GM12878 (cell line): ENCODE data around the gene LRP2BP. TPM values are rescaled to one million over a fixed set of nuclear protein-coding genes. Genes with fewer than 3 reads are reported as not detected.

Experiments
- ATF2 ChIP-seq: IDR thresholded peaks from 2 replicates; pipeline ENCODE4 v1.6.1; 2012; ENCODE audit warnings: low read length, inconsistent platforms
- BCLAF1 ChIP-seq: fragments of 450-650 bp; IDR thresholded peaks from 2 replicates; pipeline ENCODE4 v1.6.1; 2017; ENCODE audit warnings: antibody characterized with exemption, mild to moderate bottlenecking, moderate library complexity
- BHLHE40 ChIP-seq, 2 experiments: fragments of 450-650 bp in 1 of 2; IDR thresholded peaks; 2 replicates each; pipeline ENCODE4 v1.6.1; 2011 to 2017; ENCODE audit warnings: low read depth in 2 of 2, borderline replicate concordance in 1 of 2, improper control_type of control experiment in 1 of 2, low read length in 1 of 2, mild to moderate bottlenecking in 1 of 2
- CTCF ChIP-seq, 3 experiments: IDR thresholded peaks in 2 of 3; conservative IDR thresholded peaks in 1 of 3; 2 replicates each; pipeline ENCODE4 v1.5.1; 2011; ENCODE audit warnings: low read depth in 3 of 3, low read length in 3 of 3, mild to moderate bottlenecking in 3 of 3, control low read depth in 2 of 3, moderate library complexity in 2 of 3, inconsistent platforms in 1 of 3, mixed read lengths in 1 of 3; ENCODE audit not compliant: control insufficient read depth in 2 of 3, insufficient read depth in 1 of 3; ENCODE audit errors: extremely low read depth in 1 of 3
- CUX1 ChIP-seq: IDR thresholded peaks from 2 replicates; pipeline ENCODE4 v1.6.1; 2012; ENCODE audit warnings: improper control_type of control experiment, low read depth, low read length; ENCODE audit not compliant: insufficient replicate concordance
- E2F4 ChIP-seq: IDR thresholded peaks from 2 replicates; pipeline ENCODE4 v1.6.1; 2012; ENCODE audit warnings: low read depth, low read length, improper control_type of control experiment
- IRF5 ChIP-seq: fragments of 450-650 bp; IDR thresholded peaks from 2 replicates; pipeline ENCODE4 v1.6.1; 2017; ENCODE audit warnings: borderline replicate concordance
- KLF5 ChIP-seq: fragments of 450-650 bp; IDR thresholded peaks from 2 replicates; pipeline ENCODE4 v1.6.1; 2014; ENCODE audit warnings: mild to moderate bottlenecking; ENCODE audit not compliant: partially characterized antibody
- LARP7 ChIP-seq: fragments of 450-650 bp; IDR thresholded peaks from 2 replicates; pipeline ENCODE4 v1.6.1; 2017; ENCODE audit warnings: mild to moderate bottlenecking
- RFX5 ChIP-seq: IDR thresholded peaks from 2 replicates; pipeline ENCODE4 v1.6.1; 2011; ENCODE audit warnings: low read depth, low read length, improper control_type of control experiment
- SMAD5 ChIP-seq: IDR thresholded peaks from 2 replicates; pipeline ENCODE4 v1.6.1; 2016; ENCODE audit warnings: antibody characterized with exemption, low read depth
- STAT1 ChIP-seq: fragments of 450-650 bp; conservative IDR thresholded peaks from 2 replicates; pipeline ENCODE4 v1.6.1; 2014; ENCODE audit warnings: antibody characterized with exemption, mild to moderate bottlenecking
- ZNF274 ChIP-seq: IDR thresholded peaks from one replicate; pipeline ENCODE4 v1.8.0; 2011; ENCODE audit not compliant: insufficient read length, insufficient read depth
- polyA plus RNA-seq, 11 experiments: library from polyadenylated mRNA; depleted of rRNA in 4 of 11; unstranded in 6 of 11; stranded (reverse) in 5 of 11; fragments of >200 nt; fragmentation: Nextera tagmentation in 4 of 11; fragmentation: Illumina TruSeq in 1 of 11; extraction: Ambion mirVana in 4 of 11; extraction: Trizol in 1 of 11; gene quantifications; 1 replicate in 1 of 11; 2 replicates in 10 of 11; pipeline versions ENCODE4 v1.2.1 to v1.2.3, GENCODE V29; 2011 to 2016; ENCODE audit warnings: inconsistent platforms in 2 of 11, missing spikeins in 2 of 11, low read depth in 1 of 11
- total RNA-seq, 4 experiments: library from RNA; depleted of rRNA in 3 of 4; stranded (reverse); fragments of >200 nt in 3 of 4; fragmentation: Illumina TruSeq in 1 of 4; extraction: Trizol in 1 of 4; gene quantifications; 2 replicates each; pipeline versions ENCODE4 v1.2.1 to v1.2.3, GENCODE V29; 2013 to 2021

The LRP2BP gene
- total and polyA plus RNA-seq, 10 of the 15 experiments (the other 5 are each of a cell fraction or from before 2014, with no cell fraction given), result 0.27 to 5.2 (median 1.0) TPM

GRCh38 chr4:185395956-185396723 lies 416 bp upstream of the LRP2BP start (continued):
- TF ChIP-seq CUX1 (no peak), E2F4 (no peak), KLF5 (peak; percentile 68), CTCF (IDR thresholded peaks at IDR 0.05 in 2 of 3, conservative IDR thresholded peaks at IDR 0.05 in 1 of 3; ENCODE audit: control insufficient read depth in 2 of 3, extremely low read depth in 1 of 3, insufficient read depth in 1 of 3, low read depth in 3 of 3, low read length in 3 of 3) (no peak), BHLHE40 (IDR thresholded peaks at IDR 0.05; ENCODE audit: borderline replicate concordance in 1 of 2, low read depth in 2 of 2, low read length in 1 of 2) (peak; percentile 97 to 99), RFX5 (no peak; the same call in 1 of the 2 replicates), ZNF274 (no peak), IRF5 (no peak), LARP7 (peak; percentile 98), BCLAF1 (no peak), SMAD5 (no peak; the same call in 1 of the 2 replicates), STAT1 (0 out of 2 replicates have a peak, but pooled peaks have one; percentile 58), ATF2 (0 out of 2 replicates have a peak, but pooled peaks have one; percentile 47)
